Heart left ventricle (tissue), 16 donors: ENCODE data around the gene FOXP1. TPM values are rescaled to one million over a fixed set of nuclear protein-coding genes. Genes with fewer than 3 reads are reported as not detected.

ENCODE experiments used
- ATAC-seq, 4 donors: fragments of 200-7000 bp; cut with Tn5 transposase; one replicate each; pipeline ENCODE4 v1.9.1; 2020 to 2022; ENCODE audit warnings: moderate library complexity in 4 of 4, mild to moderate bottlenecking in 3 of 4, moderate number of reproducible peaks in 1 of 4
- DNase-seq, 5 donors: peaks; one replicate each; pipeline ENCODE4 v3.0.0-alpha.2; 2020
- H3K27ac ChIP-seq, 12 donors: fragments of 200-600 bp; sonication (generic) in 4 of 12; one replicate each; pipeline versions ENCODE4 v1.5.0 to v1.8.0; 2016 to 2022; ENCODE audit warnings: mild to moderate bottlenecking in 2 of 12
- H3K27me3 ChIP-seq, 9 donors: fragments of 200-600 bp; sonication (generic) in 2 of 9; one replicate each; pipeline versions ENCODE4 v1.5.1 to v1.8.0; 2016 to 2022; ENCODE audit warnings: mild to moderate bottlenecking in 3 of 9
- H3K36me3 ChIP-seq, 9 donors: fragments of 200-600 bp; sonication (generic) in 2 of 9; one replicate each; pipeline versions ENCODE4 v1.5.0 to v1.8.0; 2018 to 2022; ENCODE audit warnings: mild to moderate bottlenecking in 2 of 9
- H3K4me1 ChIP-seq, 12 donors: fragments of 200-600 bp; sonication (generic) in 4 of 12; one replicate each; pipeline versions ENCODE4 v1.5.0 to v1.8.0; 2016 to 2022; ENCODE audit warnings: mild to moderate bottlenecking in 3 of 12
- H3K4me3 ChIP-seq, 12 donors: fragments of 200-600 bp; sonication (generic) in 4 of 12; one replicate each; pipeline versions ENCODE4 v1.5.0 to v1.8.0; 2017 to 2022; ENCODE audit warnings: mild to moderate bottlenecking in 9 of 12, moderate library complexity in 4 of 12
- H3K9me3 ChIP-seq, 12 donors: fragments of 200-600 bp; sonication (generic) in 4 of 12; one replicate each; pipeline versions ENCODE4 v1.5.0 to v1.8.0; 2016 to 2022; ENCODE audit warnings: mild to moderate bottlenecking in 1 of 12
- CTCF ChIP-seq, 12 donors: fragments of 200-600 bp; sonication (generic) in 4 of 12; IDR thresholded peaks; one replicate each; pipeline versions ENCODE4 v1.5.0 to v1.8.0; 2018 to 2022; ENCODE audit warnings: antibody characterized with exemption in 12 of 12, mild to moderate bottlenecking in 5 of 12
- POLR2A ChIP-seq, 2 donors: fragments of 450-650 bp; IDR thresholded peaks; one replicate each; pipeline ENCODE4 v1.6.1; 2017; ENCODE audit warnings: antibody characterized with exemption in 2 of 2, mild to moderate bottlenecking in 2 of 2, moderate library complexity in 2 of 2
- WGBS, 4 donors: extraction: QIAGEN DNeasy Blood & Tissue Kit in 2 of 4; methylation state at CpG; one replicate each; pipeline versions ENCODE4 v1.1.5 to v1.1.7; 2013 to 2018; 5-methylcytosine and 5-hydroxymethylcytosine counted together
- intact Hi-C, 10 donors: fragments of 100-400 bp; cut with DNase I; formaldehyde crosslinking; loops; one replicate each; pipeline versions ENCODE4 v1.11.1 to v1.14.2; 2022
- polyA plus RNA-seq, 2 donors: library from polyadenylated mRNA; stranded (reverse); fragments of 200-250 nt; gene quantifications; one replicate each; pipeline ENCODE4 v1.2.3, GENCODE V29; 2013
- total RNA-seq, 9 donors: library from RNA; depleted of rRNA in 2 of 9; stranded (reverse); fragments of >200 nt in 2 of 9; fragmentation: NEBNext Ultra II Directional in 3 of 9; extraction: Animal tissue kit (Norgen Biotek cat#: 25700) in 3 of 9; gene quantifications; one replicate each; pipeline versions ENCODE4 v1.1.0 to v1.2.4, GENCODE V29; 2016 to 2023
- donor health status: ischemic (EF 13 %, LVEDD 7.1; RV severe dilation, severe dysfunction).
- donor health status: healthy with polysubstance abuse.
- donor health status: DM: no; HTN: yes; CAD: no.
- donor health status: DM: no; HTN: no; CAD: no.
- donor health status: ischemic (EF 25% LVEDD 6.9; RV normal size, moderate dysfunction).
- donor health status: ischemic (EF 25% LVEDD 5.7; RV mildly dilated, moderate dysfunction).
- donor health status: healthy.
- donor health status: DM: yes; HTN: yes; CAD: no.
- donor health status: ischemic (EF 35%, LVEDD 5.7; RV mildly dilated, moderate dysfunction).
- donor health status: nonischemic (EF 11% LVEDD 7.7; RV severe dilation, severe dysfunction).
- donor health status: DM: yes; HTN: yes; CAD: no.
- donor health status: PGD.
- donor health status: ischemic (EF 29% LVEDD 5.4; RV normal size, mild dysfunction).
- donor health status: nonischemic (EF 23%, LVEDD 6.1; RV moderate dilation, normal function).

Gene FOXP1
- total and polyA plus RNA-seq, 11 donors, result 14.9 to 67.8 (median 41.1) TPM

DNA sequence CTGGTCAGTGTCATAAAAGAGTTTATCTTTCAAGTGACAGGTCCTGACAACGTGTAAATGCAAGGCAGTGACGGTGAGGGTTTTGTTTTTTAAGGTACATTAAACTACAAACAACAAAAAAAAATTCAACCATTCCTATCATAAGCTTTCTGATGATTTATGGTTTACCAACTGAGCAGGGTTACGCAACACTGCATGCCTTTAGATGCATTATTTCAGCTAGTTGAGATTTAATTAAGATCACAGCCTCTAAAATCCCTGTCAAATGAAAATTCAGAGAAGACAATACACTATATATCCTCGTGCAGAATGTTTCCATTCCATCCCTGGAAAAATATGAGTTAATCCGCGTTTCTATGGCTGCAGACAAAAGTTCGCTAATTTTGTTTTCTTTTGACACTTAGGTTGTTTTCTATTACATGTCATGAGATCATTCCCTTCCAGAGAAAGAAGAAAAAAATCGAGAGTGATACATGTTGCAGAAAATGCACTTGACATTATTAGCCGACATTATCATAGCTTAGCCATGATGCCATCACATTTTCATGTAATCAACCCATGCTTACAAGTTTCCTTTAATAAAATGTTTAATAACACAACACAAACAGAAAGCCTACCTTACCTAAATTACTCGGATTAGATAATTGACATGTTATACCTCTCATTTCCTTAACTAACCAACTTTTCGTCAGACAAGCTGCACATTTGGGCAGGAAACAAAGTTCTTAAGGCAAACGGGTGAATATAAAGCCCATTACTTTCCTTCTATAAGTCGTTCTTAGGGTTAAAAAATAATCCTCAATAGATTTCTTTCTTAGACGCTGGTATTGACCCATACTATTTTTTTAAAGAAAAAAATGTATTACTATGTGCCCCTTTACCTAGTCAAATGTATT is 521.2 kb downstream of the FOXP1 start:
- WGBS, 4 donors, result 9 to 16% (median 12%) methylated on average over 14 of the region's 14 CpGs
- intact Hi-C loops, result loop anchor here in 8 of 10 donors (2.0 to 10.0 kb wide), 6 partner anchors 57 to 521 kb away; partner anchors contain the start of gene FOXP1 (in 5 of the 8)
- H3K27ac ChIP-seq, result peak overlapping the region; percentile 91 to 99 (median 97)
- DNase-seq (no peak), ATAC-seq (no peak)
- peaks cover 5 to 80% (median 63%) of the 10 kb centered on the region in 12 donors for H3K4me1 ChIP-seq
- H3K27me3 ChIP-seq, result no peaks in the 10 kb centered on the region
- no peaks in the 10 kb centered on the region for H3K36me3 ChIP-seq
- TF ChIP-seq CTCF (IDR thresholded peaks at IDR 0.05), result no peak
- TF ChIP-seq POLR2A (IDR thresholded peaks at IDR 0.05), result no peak
- H3K9me3 ChIP-seq, result no peaks in the 10 kb centered on the region
- peak overlapping the region; percentile 22 to 87 (median 75) for H3K4me3 ChIP-seq

DNA sequence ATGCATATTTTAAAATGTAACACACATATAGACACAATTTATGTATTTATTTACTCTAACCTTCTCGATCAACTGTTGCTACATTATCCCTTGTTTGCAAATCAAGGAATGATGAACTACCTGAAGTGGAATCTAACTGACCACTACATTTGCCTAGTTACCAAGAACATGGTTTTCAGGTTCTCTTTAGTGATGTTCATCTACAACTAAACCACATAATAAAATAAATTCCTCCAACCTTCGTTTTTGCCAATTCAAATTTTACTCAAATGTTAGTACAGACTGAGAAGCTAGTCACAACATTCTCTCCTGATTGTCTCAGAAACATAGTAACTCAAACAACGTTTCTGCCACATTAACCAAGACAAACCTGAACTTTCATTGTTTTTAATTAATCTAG is 521.9 kb downstream of the FOXP1 start:
- H3K27me3 ChIP-seq, result no peaks in the 10 kb centered on the region
- intact Hi-C loops, result loop anchor here in 7 of 10 donors (5.0 to 10.0 kb wide), 4 partner anchors 57 to 521 kb away; partner anchors contain the start of gene FOXP1 (in 3 of the 7)
- H3K36me3 ChIP-seq, result no peaks in the 10 kb centered on the region
- H3K27ac ChIP-seq, result peak overlapping the region; percentile 20 to 99 (median 97)
- WGBS, 4 donors, result 32 to 44% (median 35%) methylated on average over 3 of the region's 3 CpGs
- DNase-seq (no peak), ATAC-seq (no peak)
- H3K9me3 ChIP-seq, result no peaks in the 10 kb centered on the region
- peak overlapping the region in 11 of 12 donors; percentile 51 to 87 (median 76) for H3K4me3 ChIP-seq
- TF ChIP-seq CTCF (IDR thresholded peaks at IDR 0.05) (no peak), POLR2A (IDR thresholded peaks at IDR 0.05) (no peak)
- H3K4me1 ChIP-seq, result peaks cover 0 to 80% (median 61%) of the 10 kb centered on the region in 12 donors

DNA sequence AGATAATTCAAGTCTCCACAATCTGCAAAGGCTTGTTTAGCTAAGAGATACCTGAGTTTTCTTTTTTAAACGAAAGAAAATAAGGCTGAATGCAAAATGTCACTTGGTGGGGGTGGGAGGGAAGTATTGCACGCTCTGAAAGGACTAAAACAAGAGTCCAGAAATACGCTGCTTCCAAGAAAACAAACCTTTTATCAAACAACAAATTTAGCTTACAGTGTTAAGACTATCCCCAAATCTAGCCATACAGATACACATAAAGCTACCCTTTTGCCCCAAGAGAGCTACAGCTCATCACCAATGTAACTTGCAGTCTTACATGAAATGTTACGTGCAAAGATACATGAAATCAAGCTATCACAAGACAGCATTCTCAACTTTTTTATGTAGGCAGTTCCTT is 522.5 kb downstream of the FOXP1 start:
- 33 to 46% (median 36%) methylated on average over 4 of the region's 4 CpGs for WGBS, 4 donors
- ATAC-seq, result no peak

More for the DNA sequence above, 522.5 kb downstream of the FOXP1 start:
- Histone ChIP-seq H3K4me1 (peaks cover 0 to 80% (median 60%) of the 10 kb centered on the region in 12 donors), H3K36me3 (no peaks in the 10 kb centered on the region), H3K27me3 (no peaks in the 10 kb centered on the region), H3K9me3 (no peaks in the 10 kb centered on the region), H3K4me3 (peak overlapping the region in 10 of 12 donors; percentile 64 to 87 (median 76)), H3K27ac (peak overlapping the region; percentile 6 to 99 (median 97))
- intact Hi-C loops, result loop anchor here in 7 of 10 donors (5.0 to 10.0 kb wide), 4 partner anchors 56 to 521 kb away; partner anchors contain the start of gene FOXP1 (in 3 of the 7)
- TF ChIP-seq CTCF (IDR thresholded peaks at IDR 0.05) (no peak), POLR2A (IDR thresholded peaks at IDR 0.05) (no peak)
- DNase-seq, result no peak
